CD14-positive monocyte (primary cell): Measurements from ENCODE around the gene NTM. TPM values are rescaled to one million over a fixed set of nuclear protein-coding genes. Genes with fewer than 3 reads are reported as not detected.

Source experiments
- DNase-seq, 3 donors: peaks; one replicate each; pipeline ENCODE4 v3.0.0-alpha.2; 2011 to 2022
- H2AFZ ChIP-seq: 2 replicates; pipeline ENCODE4 v1.6.0; 2012; ENCODE audit warnings: mild to moderate bottlenecking, low read depth, low read length, inconsistent platforms; ENCODE audit not compliant: insufficient read depth, poor library complexity, severe bottlenecking
- H3K27ac ChIP-seq, 2 donors: 1 replicate in 1 of 2; 2 replicates in 1 of 2; pipeline ENCODE4 v1.5.1; 2012 to 2013; ENCODE audit warnings: low read length in 2 of 2, control low read depth in 1 of 2, inconsistent platforms in 1 of 2, low read depth in 1 of 2, mild to moderate bottlenecking in 1 of 2
- H3K27me3 ChIP-seq, 2 donors: one replicate each; pipeline versions ENCODE4 v1.6.0 to v1.6.1; 2011 to 2013; ENCODE audit warnings: low read length in 2 of 2; ENCODE audit not compliant: control insufficient read depth in 2 of 2, insufficient read depth in 2 of 2
- H3K36me3 ChIP-seq, 2 donors: replicated peaks in 1 of 2; 1 replicate in 1 of 2; 2 replicates in 1 of 2; pipeline versions ENCODE4 v1.5.1 to v1.6.1; 2012 to 2013; ENCODE audit warnings: low read length in 2 of 2, control low read depth in 1 of 2, inconsistent platforms in 1 of 2, mild to moderate bottlenecking in 1 of 2; ENCODE audit not compliant: insufficient read depth in 2 of 2, control insufficient read depth in 1 of 2
- H3K4me1 ChIP-seq, 2 donors: 1 replicate in 1 of 2; 2 replicates in 1 of 2; pipeline versions ENCODE4 v1.5.1 to v1.6.1; 2012 to 2013; ENCODE audit warnings: low read length in 2 of 2, control low read depth in 1 of 2, inconsistent platforms in 1 of 2, mild to moderate bottlenecking in 1 of 2, moderate library complexity in 1 of 2; ENCODE audit not compliant: insufficient read depth in 2 of 2, control insufficient read depth in 1 of 2
- H3K4me2 ChIP-seq: replicated peaks from 2 replicates; pipeline ENCODE3; 2012; ENCODE audit warnings: low read length, moderate library complexity, mild to moderate bottlenecking; ENCODE audit not compliant: poor library complexity, severe bottlenecking; ENCODE audit errors: extremely low read depth
- H3K4me3 ChIP-seq, 3 experiments: fragments of 200-600 bp in 1 of 3; sonication (generic) in 1 of 3; replicated peaks in 1 of 3; 1 replicate in 2 of 3; 2 replicates in 1 of 3; pipeline ENCODE4 v1.5.1; 2011 to 2013; ENCODE audit warnings: low read length in 3 of 3, mild to moderate bottlenecking in 3 of 3, control low read depth in 2 of 3, low read depth in 2 of 3, inconsistent platforms in 1 of 3, moderate library complexity in 1 of 3
- H3K79me2 ChIP-seq: 2 replicates; pipeline ENCODE4 v1.6.0; 2012; ENCODE audit warnings: mild to moderate bottlenecking, control low read depth, inconsistent platforms, low read length, moderate library complexity; ENCODE audit not compliant: insufficient read depth
- H3K9ac ChIP-seq: 2 replicates; pipeline ENCODE4 v1.6.0; 2017; ENCODE audit warnings: low read length, mild to moderate bottlenecking; ENCODE audit not compliant: insufficient read depth, poor library complexity, severe bottlenecking
- H3K9me3 ChIP-seq, 2 donors: replicated peaks in 1 of 2; 1 replicate in 1 of 2; 2 replicates in 1 of 2; pipeline versions ENCODE4 v1.5.1 to v1.6.1; 2012 to 2013; ENCODE audit warnings: low read length in 2 of 2, control low read depth in 1 of 2; ENCODE audit not compliant: control insufficient read depth in 1 of 2, insufficient read depth in 1 of 2
- H4K20me1 ChIP-seq: 2 replicates; pipeline ENCODE4 v1.6.0; 2012; ENCODE audit warnings: mild to moderate bottlenecking, low read length, control low read depth, moderate library complexity; ENCODE audit not compliant: insufficient read depth
- H3K27ac Mint-ChIP-seq, 7 donors: one replicate each; pipeline ENCODE4 v1.8.0; 2020; ENCODE audit warnings: mild to moderate bottlenecking in 7 of 7, mixed read lengths in 7 of 7, moderate library complexity in 6 of 7, inconsistent platforms in 2 of 7
- H3K27me3 Mint-ChIP-seq, 3 donors: one replicate each; pipeline ENCODE4 v1.8.0; 2021 to 2022; ENCODE audit warnings: low read depth in 3 of 3, mild to moderate bottlenecking in 3 of 3, mixed read lengths in 3 of 3, moderate library complexity in 3 of 3, inconsistent platforms in 1 of 3
- H3K36me3 Mint-ChIP-seq, 2 donors: one replicate each; pipeline ENCODE4 v1.8.0; 2020; ENCODE audit warnings: mixed read lengths in 2 of 2, inconsistent platforms in 1 of 2, mild to moderate bottlenecking in 1 of 2
- H3K4me1 Mint-ChIP-seq: one replicate; pipeline ENCODE4 v1.8.0; 2020; ENCODE audit warnings: mild to moderate bottlenecking, mixed read lengths
- H3K4me3 Mint-ChIP-seq, 2 donors: one replicate each; pipeline ENCODE4 v1.8.0; 2020; ENCODE audit warnings: mild to moderate bottlenecking in 2 of 2, mixed read lengths in 2 of 2, moderate library complexity in 1 of 2
- H3K9me3 Mint-ChIP-seq, 7 donors: one replicate each; pipeline ENCODE4 v1.8.0; 2020 to 2022; ENCODE audit warnings: mixed read lengths in 7 of 7, mild to moderate bottlenecking in 6 of 7, moderate library complexity in 6 of 7, inconsistent platforms in 2 of 7
- WGBS: methylation state at CpG from one replicate; pipeline ENCODE4 v1.1.5; 2013; ENCODE audit warnings: missing lambda C conversion rate; ENCODE audit not compliant: insufficient coverage; 5-methylcytosine and 5-hydroxymethylcytosine counted together
- intact Hi-C, 2 donors: fragments of 100-400 bp; cut with micrococcal nuclease; formaldehyde crosslinking; loops; one replicate each; pipeline versions ENCODE4 v1.15.0 to v1.15.1; 2023
- polyA plus RNA-seq, 3 donors: library from polyadenylated mRNA; depleted of rRNA in 1 of 3; unstranded in 2 of 3; stranded (reverse) in 1 of 3; fragments of 300-500 nt in 2 of 3; fragments of >200 nt in 1 of 3; fragmentation: Illumina TruSeq in 2 of 3; gene quantifications; 1 replicate in 2 of 3; 2 replicates in 1 of 3; pipeline ENCODE4 v1.2.3, GENCODE V29; 2012 to 2021
- TF ChIP-seq, protein P1 (sequence below): fragments of 200-600 bp; IDR thresholded peaks from one replicate; pipeline ENCODE4 v1.8.0; 2022; ENCODE audit warnings: antibody characterized with exemption, mild to moderate bottlenecking

NTM gene
- polyA plus RNA-seq, 3 donors: not detected

DNA sequence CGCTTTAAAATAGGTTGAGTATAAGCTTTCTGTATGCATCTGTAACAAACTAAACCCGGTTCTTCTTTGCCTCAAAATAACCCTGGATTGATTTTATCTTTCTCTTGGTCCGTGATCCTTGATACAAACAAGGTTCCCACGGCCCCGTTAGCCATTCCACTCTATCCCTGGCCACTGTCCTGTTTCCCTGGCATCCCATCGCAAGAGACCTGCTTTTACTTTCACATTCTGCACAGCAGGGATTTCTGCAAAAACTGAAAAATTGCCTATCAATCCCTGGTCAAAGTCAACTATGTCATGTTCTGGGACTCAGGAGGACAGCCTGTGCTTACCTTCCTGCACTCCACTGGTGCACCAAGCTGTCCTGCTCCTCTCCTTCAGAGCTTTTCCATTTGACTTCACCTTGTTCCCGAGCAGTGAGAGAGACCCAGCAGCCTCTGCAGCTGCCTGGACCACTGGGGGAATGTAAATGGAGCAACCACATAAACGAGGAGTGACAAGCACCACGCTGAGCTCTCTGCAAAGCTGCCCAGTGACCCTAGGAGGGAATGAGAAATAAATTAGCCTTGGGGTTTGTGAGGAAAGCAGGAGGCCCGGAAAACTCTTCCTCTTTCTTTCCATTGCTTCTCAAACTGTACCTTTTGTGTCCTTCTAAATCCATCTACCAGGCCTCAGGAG is 175.9 kb downstream of the NTM start:
- Histone ChIP-seq H3K4me1 (no peaks in the 10 kb centered on the region), H3K9ac (no peak overlapping the region), H3K9me3 (no peaks in the 10 kb centered on the region), H3K4me2 (no peak overlapping the region), H3K4me3 (no peak overlapping the region), H4K20me1 (no peaks in the 10 kb centered on the region), H3K36me3 (no peaks in the 10 kb centered on the region), H3K27me3 (no peaks in the 10 kb centered on the region), H3K79me2 (no peaks in the 10 kb centered on the region), H3K27ac (no peak overlapping the region), H2AFZ (no peak overlapping the region)
- H3K27ac Mint-ChIP-seq: no peak overlapping the region
- TF ChIP-seq, protein P1, sequence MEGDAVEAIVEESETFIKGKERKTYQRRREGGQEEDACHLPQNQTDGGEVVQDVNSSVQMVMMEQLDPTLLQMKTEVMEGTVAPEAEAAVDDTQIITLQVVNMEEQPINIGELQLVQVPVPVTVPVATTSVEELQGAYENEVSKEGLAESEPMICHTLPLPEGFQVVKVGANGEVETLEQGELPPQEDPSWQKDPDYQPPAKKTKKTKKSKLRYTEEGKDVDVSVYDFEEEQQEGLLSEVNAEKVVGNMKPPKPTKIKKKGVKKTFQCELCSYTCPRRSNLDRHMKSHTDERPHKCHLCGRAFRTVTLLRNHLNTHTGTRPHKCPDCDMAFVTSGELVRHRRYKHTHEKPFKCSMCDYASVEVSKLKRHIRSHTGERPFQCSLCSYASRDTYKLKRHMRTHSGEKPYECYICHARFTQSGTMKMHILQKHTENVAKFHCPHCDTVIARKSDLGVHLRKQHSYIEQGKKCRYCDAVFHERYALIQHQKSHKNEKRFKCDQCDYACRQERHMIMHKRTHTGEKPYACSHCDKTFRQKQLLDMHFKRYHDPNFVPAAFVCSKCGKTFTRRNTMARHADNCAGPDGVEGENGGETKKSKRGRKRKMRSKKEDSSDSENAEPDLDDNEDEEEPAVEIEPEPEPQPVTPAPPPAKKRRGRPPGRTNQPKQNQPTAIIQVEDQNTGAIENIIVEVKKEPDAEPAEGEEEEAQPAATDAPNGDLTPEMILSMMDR: no peak
- no peaks in the 10 kb centered on the region for H3K4me1 Mint-ChIP-seq
- H3K9me3 Mint-ChIP-seq: peaks cover 0 to 2% (median 0%) of the 10 kb centered on the region in 7 donors
- no peak overlapping the region for H3K4me3 Mint-ChIP-seq
- WGBS: 70% methylated on average over 7 of the region's 10 CpGs
- no peak for DNase-seq
- H3K27me3 Mint-ChIP-seq: peaks cover 3 to 5% (median 4%) of the 10 kb centered on the region in 3 donors
- intact Hi-C loops: no loop called here
- H3K36me3 Mint-ChIP-seq: no peaks in the 10 kb centered on the region

- H3K27me3 ChIP-seq: no peaks in the 10 kb centered on the region
- H3K27ac ChIP-seq: no peak overlapping the region
- no peaks in the 10 kb centered on the region for H3K9me3 ChIP-seq
- peaks cover 0 to 2% (median 1%) of the 10 kb centered on the region in 7 donors for H3K9me3 Mint-ChIP-seq
- H3K4me1 Mint-ChIP-seq: no peaks in the 10 kb centered on the region
- H3K36me3 Mint-ChIP-seq: no peaks in the 10 kb centered on the region
- no peak overlapping the region for H3K4me3 Mint-ChIP-seq
- no peak overlapping the region for H3K27ac Mint-ChIP-seq
- no peaks in the 10 kb centered on the region for H3K4me1 ChIP-seq
- intact Hi-C loops: no loop called here
- H3K4me3 ChIP-seq: no peak overlapping the region
- H4K20me1 ChIP-seq: no peaks in the 10 kb centered on the region
- no peak for DNase-seq
- TF ChIP-seq, protein P1: no peak
- no peaks in the 10 kb centered on the region for H3K36me3 ChIP-seq
- H3K27me3 Mint-ChIP-seq: peaks cover 3 to 6% (median 4%) of the 10 kb centered on the region in 3 donors
- H3K9ac ChIP-seq: no peak overlapping the region
- no peaks in the 10 kb centered on the region for H3K79me2 ChIP-seq
- H3K4me2 ChIP-seq: no peak overlapping the region
- H2AFZ ChIP-seq: no peak overlapping the region
- 100% methylated on average over 1 of the region's 2 CpGs for WGBS
Measured at GRCh38 chr11:131549099-131549498, 178.7 kb downstream of the NTM start.
